ENCODE measurements around the gene PITPNC1.

DNA sequence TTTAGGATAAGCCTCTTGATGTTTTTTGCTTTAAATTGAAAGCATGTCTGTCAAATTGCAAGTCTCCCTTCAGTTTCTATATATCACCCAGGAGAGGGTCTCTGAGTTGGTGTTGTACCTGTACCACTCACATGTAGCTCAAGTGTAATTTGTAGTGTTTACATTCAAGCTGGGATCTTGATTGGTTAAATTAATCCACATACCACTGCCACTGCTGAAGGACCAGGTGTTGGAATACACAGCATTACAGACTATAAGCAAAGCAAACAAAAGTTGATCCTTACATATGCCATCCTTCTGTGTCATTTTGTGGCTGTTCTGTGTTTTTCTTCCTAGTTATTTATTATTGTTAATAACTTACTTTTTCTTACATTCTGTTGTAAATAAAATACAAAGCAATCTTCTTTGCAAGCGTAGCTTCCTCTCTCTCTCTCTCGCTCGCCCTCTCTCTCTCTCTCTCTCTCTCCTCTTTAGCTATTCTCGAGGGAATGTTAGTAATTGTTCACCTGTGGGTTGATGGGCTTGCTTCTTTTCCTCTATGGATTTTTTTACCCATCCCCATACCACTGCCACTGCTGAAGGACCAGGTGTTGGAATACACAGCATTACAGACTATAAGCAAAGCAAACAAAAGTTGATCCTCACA lies 319.9 kb downstream of the PITPNC1 start:
- TF ChIP-seq, protein P1, sequence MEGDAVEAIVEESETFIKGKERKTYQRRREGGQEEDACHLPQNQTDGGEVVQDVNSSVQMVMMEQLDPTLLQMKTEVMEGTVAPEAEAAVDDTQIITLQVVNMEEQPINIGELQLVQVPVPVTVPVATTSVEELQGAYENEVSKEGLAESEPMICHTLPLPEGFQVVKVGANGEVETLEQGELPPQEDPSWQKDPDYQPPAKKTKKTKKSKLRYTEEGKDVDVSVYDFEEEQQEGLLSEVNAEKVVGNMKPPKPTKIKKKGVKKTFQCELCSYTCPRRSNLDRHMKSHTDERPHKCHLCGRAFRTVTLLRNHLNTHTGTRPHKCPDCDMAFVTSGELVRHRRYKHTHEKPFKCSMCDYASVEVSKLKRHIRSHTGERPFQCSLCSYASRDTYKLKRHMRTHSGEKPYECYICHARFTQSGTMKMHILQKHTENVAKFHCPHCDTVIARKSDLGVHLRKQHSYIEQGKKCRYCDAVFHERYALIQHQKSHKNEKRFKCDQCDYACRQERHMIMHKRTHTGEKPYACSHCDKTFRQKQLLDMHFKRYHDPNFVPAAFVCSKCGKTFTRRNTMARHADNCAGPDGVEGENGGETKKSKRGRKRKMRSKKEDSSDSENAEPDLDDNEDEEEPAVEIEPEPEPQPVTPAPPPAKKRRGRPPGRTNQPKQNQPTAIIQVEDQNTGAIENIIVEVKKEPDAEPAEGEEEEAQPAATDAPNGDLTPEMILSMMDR (IDR thresholded peaks at IDR 0.05) = no peak
- TF ChIP-seq POLR2A (IDR thresholded peaks at IDR 0.05) = no peak
- no peak for TF ChIP-seq EP300 (IDR thresholded peaks at IDR 0.05)
- no peak for TF ChIP-seq POLR2AphosphoS5 (IDR thresholded peaks at IDR 0.05)

Measured in upper lobe of left lung (tissue), 4 donors.